Testis (tissue), 2 donors: ENCODE data around the gene CBFB.

Source experiments
- POLR2A ChIP-seq: fragments of 450-650 bp; IDR thresholded peaks from one replicate; pipeline ENCODE4 v1.6.1; 2017; ENCODE audit warnings: antibody characterized with exemption, mild to moderate bottlenecking, moderate library complexity
- TF ChIP-seq, protein P1 (sequence below), 3 experiments: fragments of 450-650 bp in 2 of 3; fragments of 200-600 bp in 1 of 3; sonication (generic) in 1 of 3; IDR thresholded peaks; one replicate each; pipeline ENCODE4 v1.5.1; 2016 to 2019; ENCODE audit warnings: antibody characterized with exemption in 3 of 3, mild to moderate bottlenecking in 2 of 3, moderate library complexity in 1 of 3

DNA sequence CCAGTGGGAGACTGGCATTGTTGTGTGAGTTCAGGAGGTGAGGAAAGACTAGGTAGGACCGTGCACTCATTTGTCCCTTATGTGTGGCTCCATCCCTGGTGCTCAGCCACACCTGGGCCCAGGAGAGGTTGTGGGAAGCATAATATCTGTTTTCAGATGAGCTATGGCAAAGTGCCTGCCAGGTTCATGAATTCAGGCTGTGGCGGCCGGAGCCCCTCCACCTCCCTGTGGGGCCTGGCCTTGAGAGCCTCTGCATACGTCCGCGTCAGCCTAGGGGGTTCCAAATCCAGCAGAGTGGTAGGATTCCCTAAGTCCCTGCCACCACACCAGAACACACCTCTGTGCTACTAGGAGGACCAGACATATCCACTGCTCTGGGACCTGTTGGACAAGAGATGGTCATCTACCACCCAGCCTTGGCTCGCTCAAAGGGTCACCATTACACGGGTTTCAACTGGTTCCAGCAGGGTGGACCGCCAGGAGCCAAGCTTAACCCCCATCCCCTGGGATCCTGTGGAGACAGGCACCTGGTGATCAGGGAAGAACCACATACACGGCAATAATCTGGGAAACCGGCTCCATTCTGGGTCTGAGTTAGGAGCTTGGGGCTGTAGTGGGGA lies 119.8 kb downstream of the CBFB start:
- TF ChIP-seq, protein P1, sequence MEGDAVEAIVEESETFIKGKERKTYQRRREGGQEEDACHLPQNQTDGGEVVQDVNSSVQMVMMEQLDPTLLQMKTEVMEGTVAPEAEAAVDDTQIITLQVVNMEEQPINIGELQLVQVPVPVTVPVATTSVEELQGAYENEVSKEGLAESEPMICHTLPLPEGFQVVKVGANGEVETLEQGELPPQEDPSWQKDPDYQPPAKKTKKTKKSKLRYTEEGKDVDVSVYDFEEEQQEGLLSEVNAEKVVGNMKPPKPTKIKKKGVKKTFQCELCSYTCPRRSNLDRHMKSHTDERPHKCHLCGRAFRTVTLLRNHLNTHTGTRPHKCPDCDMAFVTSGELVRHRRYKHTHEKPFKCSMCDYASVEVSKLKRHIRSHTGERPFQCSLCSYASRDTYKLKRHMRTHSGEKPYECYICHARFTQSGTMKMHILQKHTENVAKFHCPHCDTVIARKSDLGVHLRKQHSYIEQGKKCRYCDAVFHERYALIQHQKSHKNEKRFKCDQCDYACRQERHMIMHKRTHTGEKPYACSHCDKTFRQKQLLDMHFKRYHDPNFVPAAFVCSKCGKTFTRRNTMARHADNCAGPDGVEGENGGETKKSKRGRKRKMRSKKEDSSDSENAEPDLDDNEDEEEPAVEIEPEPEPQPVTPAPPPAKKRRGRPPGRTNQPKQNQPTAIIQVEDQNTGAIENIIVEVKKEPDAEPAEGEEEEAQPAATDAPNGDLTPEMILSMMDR (IDR thresholded peaks at IDR 0.05): no peak
- no peak for TF ChIP-seq POLR2A
